Renal pelvis (tissue), 12 donors: ENCODE results near the gene AP2A1. TPM values are rescaled to one million over a fixed set of nuclear protein-coding genes. Genes with fewer than 3 reads are reported as not detected.
"Not testable (repeated sequence)": the region's sequence is repeated elsewhere in the genome, so short reads cannot be mapped to it uniquely, and the experiment has no call there.

ENCODE experiments used
- DNase-seq: peaks from one replicate; pipeline ENCODE4 v3.0.0-alpha.2; 2013
- long read RNA-seq, 16 experiments: transcript quantifications; one replicate each; lab custom pipeline, GENCODE V29; 2026
- polyA plus RNA-seq, 3 donors: library from polyadenylated mRNA; unstranded; fragments of 120-200 nt; gene quantifications; one replicate each; pipeline ENCODE4 v1.2.1, GENCODE V29; 2013; ENCODE audit not compliant: insufficient read length in 3 of 3

Gene AP2A1
- 10 to 100 TPM; 58.7 to 71.5 (median 68.4) TPM for polyA plus RNA-seq
- long read RNA-seq, donor 1, transcript AP2A1-208 (1 exons, 2,238 nt) = major isoform, 22 of 87 reads
- long read RNA-seq, donor 1, transcript AP2A1-201 (23 exons, 3,388 nt) = minor isoform, 5 of 87 reads
- long read RNA-seq, donor 1, partial matches to known transcripts = 33 of 87 reads
- long read RNA-seq, donor 1, other reads (novel, unspliced or antisense) = 27 of 87 reads
- long read RNA-seq, donor 2, transcript AP2A1-208 (1 exons, 2,238 nt) = major isoform, 19 of 106 reads
- long read RNA-seq, donor 2, transcript AP2A1-201 (23 exons, 3,388 nt) = minor isoform, 11 of 106 reads
- long read RNA-seq, donor 2, partial matches to known transcripts = 37 of 106 reads
- long read RNA-seq, donor 2, other reads (novel, unspliced or antisense) = 38 of 106 reads
- long read RNA-seq, donor 3, transcript AP2A1-201 (23 exons, 3,388 nt) = minor isoform, 7 of 57 reads
- long read RNA-seq, donor 3, transcript AP2A1-208 (1 exons, 2,238 nt) = major isoform, 9 of 57 reads
- long read RNA-seq, donor 3, partial matches to known transcripts = 26 of 57 reads
- long read RNA-seq, donor 3, other reads (novel, unspliced or antisense) = 10 of 57 reads
- long read RNA-seq, donor 4, transcript AP2A1-208 (1 exons, 2,238 nt) = major isoform, 23 of 27 reads
- long read RNA-seq, donor 4, partial matches to known transcripts = 0 of 27 reads
- long read RNA-seq, donor 4, other reads (novel, unspliced or antisense) = 0 of 27 reads
- long read RNA-seq, donor 5, transcript AP2A1-208 (1 exons, 2,238 nt) = major isoform, 9 of 23 reads
- long read RNA-seq, donor 5, partial matches to known transcripts = 11 of 23 reads
- long read RNA-seq, donor 5, other reads (novel, unspliced or antisense) = 0 of 23 reads
- long read RNA-seq, donor 6, transcript AP2A1-208 (1 exons, 2,238 nt) = major isoform, 18 of 77 reads
- long read RNA-seq, donor 6, partial matches to known transcripts = 51 of 77 reads
- long read RNA-seq, donor 6, other reads (novel, unspliced or antisense) = 7 of 77 reads
- long read RNA-seq, donor 7, transcript AP2A1-208 (1 exons, 2,238 nt) = major isoform, 21 of 57 reads
- long read RNA-seq, donor 7, transcript AP2A1-201 (23 exons, 3,388 nt) = minor isoform, 6 of 57 reads
- long read RNA-seq, donor 7, partial matches to known transcripts = 26 of 57 reads
- long read RNA-seq, donor 7, other reads (novel, unspliced or antisense) = 0 of 57 reads
- long read RNA-seq, donor 8, transcript AP2A1-208 (1 exons, 2,238 nt) = major isoform, 9 of 20 reads
- long read RNA-seq, donor 8, partial matches to known transcripts = 6 of 20 reads
- long read RNA-seq, donor 8, other reads (novel, unspliced or antisense) = 0 of 20 reads
- long read RNA-seq, donor 9, transcript AP2A1-201 (23 exons, 3,388 nt) = minor isoform, 9 of 64 reads
- long read RNA-seq, donor 9, transcript AP2A1-208 (1 exons, 2,238 nt) = major isoform, 30 of 64 reads
- long read RNA-seq, donor 9, partial matches to known transcripts = 22 of 64 reads
- long read RNA-seq, donor 9, other reads (novel, unspliced or antisense) = 0 of 64 reads
- long read RNA-seq, donor 10, transcript AP2A1-208 (1 exons, 2,238 nt) = major isoform, 22 of 65 reads
- long read RNA-seq, donor 10, transcript AP2A1-201 (23 exons, 3,388 nt) = minor isoform, 5 of 65 reads
- long read RNA-seq, donor 10, partial matches to known transcripts = 30 of 65 reads
- long read RNA-seq, donor 10, other reads (novel, unspliced or antisense) = 8 of 65 reads
- long read RNA-seq, donor 11, transcript AP2A1-208 (1 exons, 2,238 nt) = major isoform, 12 of 135 reads
- long read RNA-seq, donor 11, partial matches to known transcripts = 120 of 135 reads
- long read RNA-seq, donor 11, other reads (novel, unspliced or antisense) = 0 of 135 reads
- long read RNA-seq, donor 12, transcript AP2A1-201 (23 exons, 3,388 nt) = minor isoform, 18 of 105 reads
- long read RNA-seq, donor 12, transcript AP2A1-208 (1 exons, 2,238 nt) = major isoform, 21 of 105 reads
- long read RNA-seq, donor 12, partial matches to known transcripts = 58 of 105 reads
- long read RNA-seq, donor 12, other reads (novel, unspliced or antisense) = 8 of 105 reads
- long read RNA-seq, donor 13, transcript AP2A1-208 (1 exons, 2,238 nt) = major isoform, 17 of 26 reads
- long read RNA-seq, donor 13, partial matches to known transcripts = 9 of 26 reads
- long read RNA-seq, donor 13, other reads (novel, unspliced or antisense) = 0 of 26 reads
- long read RNA-seq, donor 14, transcript AP2A1-201 (23 exons, 3,388 nt) = minor isoform, 6 of 151 reads
- long read RNA-seq, donor 14, transcript AP2A1-208 (1 exons, 2,238 nt) = major isoform, 27 of 151 reads
- long read RNA-seq, donor 14, partial matches to known transcripts = 83 of 151 reads
- long read RNA-seq, donor 14, other reads (novel, unspliced or antisense) = 31 of 151 reads
- long read RNA-seq, donor 15, transcript AP2A1-208 (1 exons, 2,238 nt) = major isoform, 30 of 118 reads
- long read RNA-seq, donor 15, transcript AP2A1-201 (23 exons, 3,388 nt) = minor isoform, 5 of 118 reads
- long read RNA-seq, donor 15, partial matches to known transcripts = 64 of 118 reads
- long read RNA-seq, donor 15, other reads (novel, unspliced or antisense) = 17 of 118 reads
- long read RNA-seq, donor 16, transcript AP2A1-208 (1 exons, 2,238 nt) = major isoform, 19 of 35 reads
- long read RNA-seq, donor 16, partial matches to known transcripts = 13 of 35 reads
- long read RNA-seq, donor 16, other reads (novel, unspliced or antisense) = 0 of 35 reads

GRCh38 chr19:49766930-49767299, at the start of gene AP2A1:
Gene AP2A1, plus strand, starts transcription at chr19:49767001. Its CDS starts 133 bp downstream, at chr19:49767134.
- DNase-seq = no peak

- DNase-seq = no peak
Measured at GRCh38 chr19:49718511-49718910, 48.3 kb upstream of the AP2A1 start.

- DNase-seq = no peak
Measured at GRCh38 chr19:49718991-49719390, 47.8 kb upstream of the AP2A1 start.

- DNase-seq = not testable (repeated sequence)
Measured at GRCh38 chr19:49719420-49719819, 47.4 kb upstream of the AP2A1 start.

GRCh38 chr19:49727217-49728030, 39.4 kb upstream of the AP2A1 start:
- DNase-seq = peak; percentile 24

GRCh38 chr19:49730166-49730565, 36.6 kb upstream of the AP2A1 start:
- DNase-seq = no peak

- no peak for DNase-seq
Measured at GRCh38 chr19:49738268-49738667, 28.5 kb upstream of the AP2A1 start.

- no peak for DNase-seq
Measured at GRCh38 chr19:49739098-49739497, 27.7 kb upstream of the AP2A1 start.

GRCh38 chr19:49739933-49740332, 26.9 kb upstream of the AP2A1 start:
- no peak for DNase-seq

GRCh38 chr19:49741210-49741844, 25.5 kb upstream of the AP2A1 start:
- no peak for DNase-seq

GRCh38 chr19:49744946-49745381, 21.8 kb upstream of the AP2A1 start:
- DNase-seq = no peak

- peak; percentile 22 for DNase-seq
Measured at GRCh38 chr19:49746206-49746958, 20.4 kb upstream of the AP2A1 start.

GRCh38 chr19:49749055-49749716, 17.6 kb upstream of the AP2A1 start:
- no peak for DNase-seq

GRCh38 chr19:49749771-49750170, 17.0 kb upstream of the AP2A1 start:
- no peak for DNase-seq

- no peak for DNase-seq
Measured at GRCh38 chr19:49752701-49753100, 14.1 kb upstream of the AP2A1 start.

- no peak for DNase-seq
Measured at GRCh38 chr19:49755956-49756355, 10.8 kb upstream of the AP2A1 start.
